ENCODE measurements around the gene SLC4A7.
"Not testable (repeated sequence)": the region's sequence is repeated elsewhere in the genome, so short reads cannot be mapped to it uniquely, and the experiment has no call there.

SLC4A7 gene

DNA sequence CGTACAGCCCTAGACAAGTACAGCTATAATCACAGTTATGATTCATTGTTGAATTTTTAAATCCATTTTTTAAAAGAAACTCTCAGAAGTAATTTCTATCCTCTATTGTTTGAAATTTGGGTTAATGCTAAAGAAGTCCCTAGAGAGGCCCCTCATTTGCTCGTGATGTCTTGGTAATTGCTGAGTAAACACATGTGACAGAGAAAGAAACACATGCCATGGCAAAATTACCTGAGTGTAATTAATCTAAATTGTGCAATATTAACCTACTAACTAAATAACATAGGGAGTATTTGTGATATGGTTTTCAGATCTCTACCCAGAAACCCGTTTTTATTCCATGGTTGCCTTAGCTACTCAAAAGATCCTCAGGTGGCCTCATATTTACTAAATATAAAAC, 125.8 kb downstream of the SLC4A7 start:
- no peak for DNase-seq (ENCODE audit: low spot score)

- peak; percentile 80 for DNase-seq (ENCODE audit: low spot score)
These were observed 126.4 kb downstream of the SLC4A7 start for GRCh38 chr3:27357665-27358258.

DNA sequence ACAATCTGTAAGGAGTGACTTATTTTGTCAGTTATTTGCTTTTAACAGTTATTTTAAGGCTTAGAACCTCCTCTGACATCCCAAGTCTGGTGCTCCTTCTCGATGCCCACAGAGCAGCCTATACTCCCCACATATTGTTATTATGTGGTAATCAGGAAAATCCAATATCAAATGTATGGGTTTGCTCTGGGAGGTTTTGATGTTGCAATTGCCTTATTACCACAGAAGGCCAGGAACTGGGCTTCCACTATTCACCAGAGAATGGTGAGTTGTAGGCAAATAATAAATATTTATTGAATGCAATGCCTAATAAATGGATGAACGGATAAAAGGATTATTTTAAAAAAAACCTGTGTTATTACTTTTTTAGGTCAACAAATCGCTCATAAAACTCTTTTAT, 127.2 kb downstream of the SLC4A7 start:
- no peak for DNase-seq (ENCODE audit: low spot score)

DNA sequence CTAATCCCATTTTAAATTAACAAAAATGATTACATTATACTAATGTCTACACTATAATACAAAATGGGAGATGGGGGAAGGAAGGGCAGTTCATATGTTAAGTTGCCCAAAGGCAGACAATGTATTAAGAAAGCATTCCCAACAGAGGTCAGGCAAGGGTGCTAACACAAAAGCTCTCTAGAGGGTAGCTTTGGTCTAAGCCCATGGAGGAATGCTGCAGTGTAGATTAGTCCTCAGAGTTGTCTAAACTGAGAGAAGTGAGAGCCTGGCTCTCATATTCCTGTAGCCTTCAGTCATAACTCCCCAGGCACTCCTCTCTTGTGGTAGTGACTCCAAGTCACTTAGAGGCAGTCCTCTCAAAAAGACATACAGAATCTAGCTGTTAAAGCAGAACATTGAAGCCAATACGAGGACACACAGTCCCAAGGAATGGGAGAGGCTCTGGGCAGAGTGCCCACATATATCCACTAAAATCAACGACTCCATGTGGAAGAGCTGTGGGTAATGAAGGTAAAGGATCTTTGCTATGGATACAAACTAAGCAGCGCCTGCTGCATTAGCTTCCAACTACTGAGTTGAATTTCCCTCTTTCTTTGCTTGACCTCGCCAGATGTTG, 129.5 kb downstream of the SLC4A7 start:
- DNase-seq (ENCODE audit: low spot score), result no peak

GRCh38 chr3:27354161-27354560, 130.0 kb downstream of the SLC4A7 start:
- DNase-seq (ENCODE audit: low spot score), result no peak

GRCh38 chr3:27353221-27353620, 131.0 kb downstream of the SLC4A7 start:
- DNase-seq (ENCODE audit: low spot score), result no peak

DNA sequence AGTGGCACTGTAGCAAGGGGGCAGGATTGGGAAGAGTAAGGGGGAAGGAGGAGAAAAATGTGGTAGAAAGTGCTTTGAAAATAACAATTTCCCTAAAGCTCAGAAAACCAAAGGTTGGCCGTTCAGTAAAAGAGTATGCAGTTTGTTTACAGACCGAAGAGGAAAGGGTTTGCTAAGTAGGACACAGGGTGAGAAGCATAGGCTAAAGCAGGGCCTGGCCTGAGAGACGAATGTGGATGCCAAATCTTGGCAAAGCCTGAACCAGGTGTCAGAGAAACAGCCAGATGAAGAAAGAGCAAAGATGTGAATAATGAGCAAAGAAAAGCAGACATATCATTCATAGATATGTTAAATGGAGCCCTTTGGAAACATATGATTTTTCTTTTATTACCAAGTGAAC, 132.1 kb downstream of the SLC4A7 start:
- DNase-seq (ENCODE audit: low spot score), result no peak

- DNase-seq (ENCODE audit: low spot score), result no peak
These were observed 134.4 kb downstream of the SLC4A7 start for GRCh38 chr3:27349832-27350231.

DNA sequence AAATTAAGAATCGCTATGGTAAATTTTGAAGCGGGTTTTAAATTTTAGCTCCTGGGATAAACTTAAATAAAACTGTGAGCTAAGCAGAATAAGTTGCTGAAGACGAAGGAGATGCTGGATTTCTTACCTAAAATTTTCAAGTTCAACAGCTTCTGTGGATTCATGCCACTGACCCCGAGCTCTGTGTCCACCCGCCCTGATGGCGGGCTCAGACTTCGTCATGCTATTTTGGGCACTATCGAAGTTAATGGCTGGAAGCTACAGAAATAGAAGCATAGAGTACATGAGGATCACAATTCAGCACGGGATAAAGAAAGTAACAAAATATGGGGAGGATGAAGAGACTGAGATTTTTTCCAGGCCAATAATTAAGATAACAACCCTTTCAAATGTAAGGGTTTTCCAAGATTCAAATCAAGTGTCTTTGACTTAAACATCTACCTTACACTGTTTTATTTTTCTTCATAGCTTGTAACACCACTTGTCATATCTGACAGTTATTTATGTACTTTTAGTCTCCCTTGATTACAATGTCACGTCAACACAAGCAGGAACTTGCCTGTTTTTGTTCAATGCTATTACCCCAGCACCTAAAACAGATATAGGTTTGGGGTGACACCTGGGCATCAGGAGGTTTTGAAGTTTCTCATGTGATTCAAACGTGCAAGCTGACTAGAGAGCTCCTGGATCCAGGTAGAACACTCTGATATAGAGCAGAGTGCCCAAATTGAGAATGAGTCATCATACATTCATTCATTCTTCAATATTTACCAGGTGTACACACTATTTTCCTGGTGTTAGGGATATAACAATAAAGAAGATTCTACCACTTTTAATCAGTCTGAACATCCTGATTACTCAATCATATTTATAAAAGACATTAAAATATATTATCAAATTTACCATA, 138.0 kb downstream of the SLC4A7 start:
- DNase-seq (ENCODE audit: low spot score), result no peak

DNA sequence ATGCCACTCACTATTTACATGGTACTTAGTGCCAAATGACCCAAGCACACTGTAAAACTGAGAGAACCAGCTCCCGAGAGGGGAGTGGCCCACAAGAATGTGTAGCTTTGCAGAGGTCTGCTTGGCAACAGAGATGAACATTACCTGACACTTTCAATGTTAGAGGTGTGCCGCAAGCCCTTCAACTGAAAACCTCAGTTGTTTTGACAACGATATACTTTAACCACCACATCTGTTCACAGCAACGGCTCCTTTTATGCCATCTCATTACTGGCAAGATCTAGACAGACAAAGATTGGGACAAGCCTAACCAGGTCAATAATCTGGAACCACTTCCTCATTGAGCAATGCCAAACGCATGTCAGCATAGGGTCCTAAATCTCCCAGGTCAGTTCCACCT, 138.7 kb downstream of the SLC4A7 start:
- DNase-seq (ENCODE audit: low spot score), result no peak

DNA sequence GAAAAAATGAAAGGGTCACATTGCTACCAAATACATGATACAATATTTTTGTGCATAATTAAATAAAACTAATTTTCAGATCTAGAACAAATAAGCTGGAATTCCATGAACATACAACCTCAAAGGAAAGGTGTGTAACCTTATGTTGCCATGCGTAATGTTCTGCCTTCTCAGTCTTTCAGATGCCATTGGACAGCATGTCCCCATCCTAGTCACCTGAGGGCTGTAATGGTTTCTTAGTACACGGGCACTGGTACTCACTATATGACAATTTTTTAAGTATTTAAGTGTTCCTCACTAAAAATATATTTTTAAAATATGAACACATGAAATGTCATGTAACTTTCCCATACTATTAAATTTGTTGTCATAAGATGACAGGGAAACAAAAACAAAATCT, 139.1 kb downstream of the SLC4A7 start:
- DNase-seq (ENCODE audit: low spot score), result no peak

DNA sequence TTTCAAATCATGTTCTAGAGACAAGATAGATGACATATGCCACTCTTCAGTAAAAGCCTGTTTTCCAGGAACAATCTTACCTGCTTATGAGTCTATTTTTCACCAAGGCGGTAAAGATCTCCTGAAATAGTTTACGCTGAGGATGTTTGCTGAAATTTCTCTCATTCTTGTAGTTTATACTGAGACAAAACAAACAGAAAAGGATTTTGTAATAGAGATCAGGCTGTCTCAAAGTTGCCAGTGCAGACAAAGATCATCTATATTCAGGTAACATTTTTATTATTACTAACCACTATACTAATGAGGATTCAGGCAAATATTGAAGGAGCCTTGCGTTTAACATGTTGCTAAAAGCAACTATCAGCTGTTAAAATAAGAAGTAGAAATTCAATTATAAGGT, 140.0 kb downstream of the SLC4A7 start:
- no peak for DNase-seq (ENCODE audit: low spot score)

- DNase-seq (ENCODE audit: low spot score), result no peak
These were observed 141.9 kb downstream of the SLC4A7 start for GRCh38 chr3:27342267-27342666.

- peak; percentile 23 for DNase-seq (ENCODE audit: low spot score)
These were observed 143.7 kb downstream of the SLC4A7 start for GRCh38 chr3:27340534-27340933.

GRCh38 chr3:27335571-27335970, 148.6 kb downstream of the SLC4A7 start:
- DNase-seq (ENCODE audit: low spot score), result no peak

DNA sequence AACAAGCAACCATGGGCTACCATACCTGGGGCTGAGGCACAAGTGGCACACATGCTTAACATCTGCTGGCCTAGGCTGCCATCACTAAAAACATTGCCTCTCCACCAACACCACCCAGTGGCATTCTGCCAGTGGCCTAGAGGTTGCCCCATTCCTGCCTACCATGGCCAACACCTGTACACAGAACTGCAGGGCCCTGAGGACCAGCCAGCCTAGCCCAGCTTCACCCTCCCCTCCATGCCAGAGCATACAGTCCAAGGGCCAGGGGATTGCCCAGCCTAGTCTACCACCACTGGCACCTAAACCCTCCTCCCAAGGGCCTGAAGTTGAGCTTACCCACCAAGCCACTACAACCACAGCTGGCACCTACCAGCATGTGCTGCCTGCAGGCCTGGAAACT, 150.3 kb downstream of the SLC4A7 start:
- no peak for DNase-seq (ENCODE audit: low spot score)

DNA sequence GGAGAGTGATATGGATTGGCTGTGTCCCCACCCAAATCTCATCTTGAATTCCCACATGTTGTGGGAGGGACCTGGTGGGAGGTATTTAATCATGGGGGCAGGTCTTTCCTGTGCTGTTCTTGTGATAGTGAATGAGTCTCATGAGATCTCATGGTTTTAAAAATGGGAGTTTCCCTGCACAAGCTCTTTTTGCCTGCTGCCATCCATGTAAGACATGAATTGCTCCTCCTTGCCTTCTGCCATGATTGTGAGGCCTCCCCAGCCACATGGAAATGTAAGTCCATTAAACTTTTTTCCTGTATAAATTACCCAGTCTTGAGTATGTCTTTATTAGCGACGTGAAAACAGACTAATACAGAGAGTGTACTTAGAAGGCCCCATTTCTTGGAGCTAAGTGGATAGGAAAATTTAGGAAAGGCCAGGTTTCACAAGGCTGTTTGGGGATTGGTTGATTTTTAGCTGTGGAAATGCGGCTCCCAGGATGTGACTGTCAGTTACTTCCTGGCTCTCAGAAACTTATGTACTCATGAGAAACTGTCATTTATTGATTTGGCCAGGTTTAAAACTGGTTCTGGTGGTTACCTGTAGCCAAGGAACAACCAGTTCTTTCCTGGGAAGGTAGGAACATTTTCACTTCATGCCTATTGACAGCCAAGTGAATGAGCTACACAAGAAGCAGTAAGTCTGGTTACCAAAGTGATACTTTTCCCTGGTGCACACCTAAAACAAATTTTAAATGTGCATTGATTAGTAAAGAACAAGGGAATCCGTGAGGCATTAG, 155.0 kb downstream of the SLC4A7 start:
- DNase-seq (ENCODE audit: low spot score), result not testable (repeated sequence)

DNA sequence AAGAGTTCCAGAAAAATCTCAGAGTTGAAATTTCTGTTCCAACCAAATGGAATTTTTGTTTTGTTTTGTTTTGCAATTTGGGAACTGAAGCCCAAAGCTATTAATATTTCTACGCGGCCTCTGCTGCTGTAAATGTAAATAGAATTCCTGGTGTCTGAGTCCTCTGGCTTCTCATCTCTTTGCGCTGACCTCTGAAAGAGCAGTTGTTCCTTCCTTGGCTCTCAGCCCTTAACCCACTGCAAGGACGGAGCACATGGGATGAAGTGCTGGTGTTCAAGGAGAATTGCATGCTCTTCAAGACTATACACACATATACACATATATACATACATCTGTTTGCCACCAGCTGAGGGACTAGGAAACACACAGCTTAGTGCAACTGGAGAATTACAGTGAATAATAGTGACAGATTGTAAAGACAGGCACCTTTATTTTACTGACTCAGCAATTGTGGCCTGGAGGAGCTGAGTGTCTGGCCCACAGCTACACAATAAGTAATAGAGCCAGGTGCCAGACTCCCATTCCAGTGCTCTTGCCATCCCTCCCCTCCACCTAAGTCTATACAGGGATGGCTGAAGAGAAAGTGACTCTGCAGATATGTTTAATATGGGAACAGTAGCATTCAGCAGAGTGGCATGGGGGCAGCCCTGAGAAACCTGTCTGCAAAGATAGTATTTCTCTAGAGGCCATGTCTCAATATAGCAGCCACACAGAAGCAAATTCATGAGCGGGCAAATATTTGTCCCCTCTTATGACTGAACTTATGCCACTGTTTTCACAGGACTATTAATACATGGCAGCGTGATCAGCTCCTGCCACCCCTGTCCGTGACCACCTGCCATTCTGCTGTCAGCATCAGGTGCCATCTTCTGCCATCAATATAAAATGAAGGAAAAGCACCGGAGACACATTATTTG, 157.3 kb downstream of the SLC4A7 start:
- DNase-seq (ENCODE audit: low spot score), result no peak

DNA sequence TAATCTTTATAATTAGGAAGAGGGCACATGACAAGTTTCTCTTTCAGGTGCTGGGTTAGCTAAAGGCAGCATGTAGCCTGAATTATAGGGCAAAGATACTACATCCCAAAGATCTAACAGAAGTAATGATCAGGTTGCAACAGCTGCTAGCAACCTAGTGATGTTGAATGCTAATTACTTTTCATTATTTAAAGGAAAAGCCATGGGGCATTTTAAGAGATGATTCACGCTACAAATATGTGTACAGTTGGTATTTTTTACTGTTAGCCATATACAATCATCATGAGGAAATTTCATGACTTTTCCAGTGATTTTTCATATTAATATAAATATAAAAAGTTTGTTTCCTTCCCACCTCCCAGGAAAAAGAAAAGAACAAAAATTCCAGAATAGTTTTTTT, 158.0 kb downstream of the SLC4A7 start:
- DNase-seq (ENCODE audit: low spot score), result no peak

GRCh38 chr3:27325419-27325818, 158.8 kb downstream of the SLC4A7 start:
- peak; percentile 10 for DNase-seq (ENCODE audit: low spot score)

- no peak for DNase-seq (ENCODE audit: low spot score)
These were observed 159.5 kb downstream of the SLC4A7 start for GRCh38 chr3:27324686-27325085.

Measured in NAMALWA (cell line).